B cell (primary cell): ENCODE measurements around the gene SS18L1.

ENCODE experiments used
- CTCF ChIP-seq: fragments of 200-600 bp; IDR thresholded peaks from one replicate; pipeline ENCODE4 v1.8.0; 2022; ENCODE audit warnings: antibody characterized with exemption, mild to moderate bottlenecking
- EZH2 ChIP-seq: IDR thresholded peaks from 2 replicates; pipeline ENCODE4 v1.6.1; 2012; ENCODE audit warnings: borderline replicate concordance, low read depth, mild to moderate bottlenecking, moderate library complexity, low read length; ENCODE audit not compliant: insufficient read depth, poor library complexity, severe bottlenecking

- TF ChIP-seq EZH2 (no peak), CTCF (no peak)
Observed at GRCh38 chr20:62141043-62141396, 2.5 kb upstream of the SS18L1 start.
